ENCODE data around the gene HOXA11. TPM values are rescaled to one million over a fixed set of nuclear protein-coding genes. Genes with fewer than 3 reads are reported as not detected.

HOXA11 gene
- total RNA-seq, 2 experiments from 2014 or later: not detected

DNA sequence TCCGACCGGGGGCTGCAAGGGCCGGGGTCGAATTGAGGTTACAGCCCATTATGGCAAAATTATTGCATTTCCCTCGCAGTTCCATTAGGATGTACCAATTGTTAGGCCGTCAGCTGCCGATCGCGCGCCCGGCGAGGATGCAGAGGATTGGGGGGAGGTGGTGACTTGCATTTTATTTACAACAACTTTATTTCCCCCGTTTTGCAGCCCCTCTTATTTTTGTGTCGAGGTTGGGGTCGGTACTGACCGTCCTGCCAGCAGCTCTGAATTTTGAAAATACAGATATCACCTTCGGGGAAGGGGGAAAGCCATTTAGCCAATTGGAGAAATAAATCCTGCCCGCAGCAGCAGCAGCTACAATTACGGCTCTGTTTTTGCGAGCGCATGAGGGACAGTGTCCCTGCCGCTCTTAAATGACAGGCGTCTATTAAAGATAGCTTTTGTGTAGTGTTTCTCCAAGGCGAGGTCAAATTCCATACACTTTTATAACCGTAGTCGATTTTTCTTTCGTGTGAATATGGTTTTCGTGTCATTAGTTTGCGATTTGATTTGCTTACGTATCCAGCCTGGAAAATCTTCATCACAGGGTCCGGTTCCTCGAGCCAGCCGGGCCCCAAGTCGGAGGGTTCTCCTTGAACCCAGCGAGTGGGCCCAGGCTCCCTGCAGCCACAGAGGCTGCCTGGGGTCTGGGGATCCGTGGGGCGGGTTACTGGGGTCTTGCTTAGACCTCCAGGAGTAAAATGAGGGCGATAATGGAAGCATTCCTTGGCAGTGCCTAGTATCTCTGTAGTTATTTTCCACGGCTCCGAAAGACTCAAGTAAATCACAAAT is 40.9 kb downstream of the HOXA11 start:
- no peak overlapping the region for H3K27ac ChIP-seq (ENCODE audit: low read depth, low read length, poor library complexity, severe bottlenecking)
- no peaks in the 10 kb centered on the region for H3K9me3 ChIP-seq (ENCODE audit: low read length)
- no peaks in the 10 kb centered on the region for H4K20me1 ChIP-seq (ENCODE audit: insufficient read depth, low read length)
- peaks cover 13% of the 10 kb centered on the region for H3K4me1 ChIP-seq (ENCODE audit: insufficient read depth, low read length, poor library complexity, severe bottlenecking)
- peaks cover 15% of the 10 kb centered on the region for H3K36me3 ChIP-seq (ENCODE audit: insufficient read depth, low read length)
- intact Hi-C loops (cut with micrococcal nuclease; ENCODE audit: unreplicated experiment): no loop called here
- ChIA-PET CTCF (ENCODE audit: unreplicated experiment) (no interaction called here), POLR2A (interaction anchor here (0.7 kb wide), 1 partner anchor 457 kb away, joined by 3 read pairs; no protein-coding TSS in a partner anchor)
- TF ChIP-seq EZH2phosphoT487 (IDR thresholded peaks at IDR 0.05; ENCODE audit: borderline replicate concordance, low read depth, low read length) (no peak), CTCF (conservative IDR thresholded peaks at IDR 0.05; ENCODE audit: low read length) (0 out of 2 replicates have a peak, but pooled peaks have one; percentile 34)
- H3K79me2 ChIP-seq (ENCODE audit: insufficient read depth, low read depth, low read length): no peaks in the 10 kb centered on the region; the same call in 1 of the 2 replicates
- no peak overlapping the region for H3K4me3 ChIP-seq (ENCODE audit: low read depth, low read length, poor library complexity, severe bottlenecking)
- DNase-seq (ENCODE audit: low spot score): no peak
- no peak overlapping the region for H3K4me2 ChIP-seq (ENCODE audit: low read length)
- H2AFZ ChIP-seq (ENCODE audit: low read length): no peak overlapping the region
- BruUV-seq (replicated peaks): no TSS peak
- H3K9me2 ChIP-seq (ENCODE audit: insufficient read depth, low read length): no peaks in the 10 kb centered on the region

DNA sequence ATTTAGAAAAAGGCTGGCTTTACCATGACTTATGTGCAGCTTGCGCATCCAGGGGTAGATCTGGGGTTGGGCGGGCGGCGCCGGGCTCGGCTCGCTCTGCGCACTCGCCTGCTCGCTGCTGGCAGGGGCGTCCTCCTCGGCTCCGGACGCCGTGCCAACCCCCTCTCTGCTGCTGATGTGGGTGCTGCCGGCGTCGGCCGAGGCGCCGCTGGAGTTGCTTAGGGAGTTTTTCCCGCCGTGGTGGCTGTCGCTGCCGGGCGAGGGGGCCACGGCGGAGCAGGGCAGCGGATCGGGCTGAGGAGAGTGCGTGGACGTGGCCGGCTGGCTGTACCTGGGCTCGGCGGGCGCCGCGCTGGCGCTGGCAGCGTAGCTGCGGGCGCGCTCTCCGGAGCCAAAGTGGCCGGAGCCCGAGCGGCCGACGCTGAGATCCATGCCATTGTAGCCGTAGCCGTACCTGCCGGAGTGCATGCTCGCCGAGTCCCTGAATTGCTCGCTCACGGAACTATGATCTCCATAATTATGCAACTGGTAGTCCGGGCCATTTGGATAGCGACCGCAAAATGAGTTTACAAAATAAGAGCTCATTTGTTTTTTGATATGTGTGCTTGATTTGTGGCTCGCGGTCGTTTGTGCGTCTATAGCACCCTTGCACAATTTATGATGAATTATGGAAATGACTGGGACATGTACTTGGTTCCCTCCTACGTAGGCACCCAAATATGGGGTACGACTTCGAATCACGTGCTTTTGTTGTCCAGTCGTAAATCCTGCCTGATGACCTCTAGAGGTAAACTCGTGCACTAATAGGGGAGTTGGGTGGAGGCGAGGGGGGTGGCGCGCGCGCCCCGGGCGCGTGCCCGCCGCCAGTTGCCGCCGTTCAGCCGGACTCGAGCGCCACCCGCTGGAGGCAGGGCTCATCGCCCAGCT is 41.7 kb downstream of the HOXA11 start, which contains the start of gene HOXA5:
HOXA5 (minus strand) TSS at position 659 of the 927 bp plus-strand sequence; CDS start at position 585, 74 bp downstream.
- ChIA-PET POLR2A (interaction anchor here (0.6 kb wide), 1 partner anchor 461 kb away, joined by 3 read pairs; no protein-coding TSS in a partner anchor), CTCF (ENCODE audit: unreplicated experiment) (no interaction called here)

More for the DNA sequence above, 41.7 kb downstream of the HOXA11 start, which contains the start of gene HOXA5:
- no peak within 1 kb of the TSS for H3K27ac ChIP-seq (ENCODE audit: low read depth, low read length, poor library complexity, severe bottlenecking)
- H2AFZ ChIP-seq (ENCODE audit: low read length): no peak within 1 kb of the TSS
- H3K4me2 ChIP-seq (ENCODE audit: low read length): peak within 1 kb of the TSS; percentile 47; the same call in 1 of the 2 replicates
- H3K4me1 ChIP-seq (ENCODE audit: insufficient read depth, low read length, poor library complexity, severe bottlenecking): peaks cover 4% of the 10 kb centered on the region
- no peaks in the 10 kb centered on the region for H3K79me2 ChIP-seq (ENCODE audit: insufficient read depth, low read depth, low read length)
- H3K9me3 ChIP-seq (ENCODE audit: low read length): no peaks in the 10 kb centered on the region
- H4K20me1 ChIP-seq (ENCODE audit: insufficient read depth, low read length): no peaks in the 10 kb centered on the region
- DNase-seq (ENCODE audit: low spot score): peak; percentile 48
- no TSS peak for BruUV-seq (replicated peaks)
- no peak for TF ChIP-seq EZH2phosphoT487 (IDR thresholded peaks at IDR 0.05; ENCODE audit: borderline replicate concordance, low read depth, low read length)
- TF ChIP-seq CTCF (conservative IDR thresholded peaks at IDR 0.05; ENCODE audit: low read length): peak; percentile 80
- no peaks in the 10 kb centered on the region for H3K9me2 ChIP-seq (ENCODE audit: insufficient read depth, low read length)
- intact Hi-C loops (cut with micrococcal nuclease; ENCODE audit: unreplicated experiment): no loop called here
- no peak within 1 kb of the TSS for H3K4me3 ChIP-seq (ENCODE audit: low read depth, low read length, poor library complexity, severe bottlenecking)
- H3K36me3 ChIP-seq (ENCODE audit: insufficient read depth, low read length): peaks cover 15% of the 10 kb centered on the region

Data from OCI-LY7 (cell line).